Measurements from ENCODE around the gene VAPB. TPM values are rescaled to one million over a fixed set of nuclear protein-coding genes. Genes with fewer than 3 reads are reported as not detected.

Gene VAPB
- total RNA-seq, 1 experiment from 2014 or later: 61.2 TPM

- DNase-seq (ENCODE audit: unreplicated experiment): no peak
- Mint-ChIP-seq H3K4me1 (ENCODE audit: insufficient read depth, unreplicated experiment) (peaks cover 6% of the 10 kb centered on the region), H3K27me3 (ENCODE audit: insufficient read depth, unreplicated experiment) (no peaks in the 10 kb centered on the region), H3K36me3 (ENCODE audit: insufficient read depth, unreplicated experiment) (peaks cover 8% of the 10 kb centered on the region), H3K9me3 (ENCODE audit: unreplicated experiment) (no peaks in the 10 kb centered on the region), H3K27ac (ENCODE audit: low read depth, unreplicated experiment) (no peak overlapping the region), H3K4me3 (ENCODE audit: unreplicated experiment) (no peak overlapping the region)
- intact Hi-C loops (cut with micrococcal nuclease): no loop called here
- ChIA-PET CTCF (interaction anchor here (0.6 to 4.6 kb wide), 7 partner anchors 11 to 1385 kb away, joined by 3 to 21 read pairs (median 4); partner anchors contain the start of genes STX16 and VAPB), POLR2A (interaction anchor here (1.3 to 2.6 kb wide), 2 partner anchors 8 to 11 kb away, joined by 3 to 15 read pairs; partner anchors contain the start of gene VAPB)
- TF ChIP-seq CTCF (IDR thresholded peaks at IDR 0.05; ENCODE audit: unreplicated experiment): no peak
- no TSS peak for BruUV-seq (replicated peaks)
These were observed 10.9 kb downstream of the VAPB start for GRCh38 chr20:58399926-58400325.

GRCh38 chr20:58401162-58401561 is 12.1 kb downstream of the VAPB start:
- Mint-ChIP-seq H3K27me3 (ENCODE audit: insufficient read depth, unreplicated experiment) (no peaks in the 10 kb centered on the region), H3K9me3 (ENCODE audit: unreplicated experiment) (no peaks in the 10 kb centered on the region), H3K4me3 (ENCODE audit: unreplicated experiment) (no peak overlapping the region), H3K27ac (ENCODE audit: low read depth, unreplicated experiment) (no peak overlapping the region), H3K4me1 (ENCODE audit: insufficient read depth, unreplicated experiment) (peaks cover 5% of the 10 kb centered on the region), H3K36me3 (ENCODE audit: insufficient read depth, unreplicated experiment) (peaks cover 8% of the 10 kb centered on the region)
- POLR2A ChIA-PET: interaction anchor here (1.9 kb wide), 1 partner anchor 8 kb away, joined by 4 read pairs; no protein-coding TSS in a partner anchor
- intact Hi-C loops (cut with micrococcal nuclease): no loop called here
- BruUV-seq (replicated peaks): no TSS peak
- CTCF ChIA-PET: no interaction called here
- DNase-seq (ENCODE audit: unreplicated experiment): no peak
- no peak for TF ChIP-seq CTCF (IDR thresholded peaks at IDR 0.05; ENCODE audit: unreplicated experiment)

GRCh38 chr20:58402305-58402704 is 13.3 kb downstream of the VAPB start:
- ChIA-PET POLR2A (interaction anchor here (1.9 to 6.9 kb wide), 2 partner anchors 10 to 12 kb away, joined by 4 to 65 read pairs; partner anchors contain the start of gene VAPB), CTCF (interaction anchor here (0.6 kb wide), 4 partner anchors 11 to 800 kb away, joined by 3 read pairs; no protein-coding TSS in a partner anchor)
- intact Hi-C loops (cut with micrococcal nuclease): no loop called here

GRCh38 chr20:58402827-58403226 is 13.8 kb downstream of the VAPB start:
- Mint-ChIP-seq H3K27me3 (ENCODE audit: insufficient read depth, unreplicated experiment) (no peaks in the 10 kb centered on the region), H3K4me3 (ENCODE audit: unreplicated experiment) (no peak overlapping the region), H3K4me1 (ENCODE audit: insufficient read depth, unreplicated experiment) (peaks cover 5% of the 10 kb centered on the region), H3K27ac (ENCODE audit: low read depth, unreplicated experiment) (no peak overlapping the region), H3K9me3 (ENCODE audit: unreplicated experiment) (no peaks in the 10 kb centered on the region), H3K36me3 (ENCODE audit: insufficient read depth, unreplicated experiment) (peaks cover 8% of the 10 kb centered on the region)
- no TSS peak for BruUV-seq (replicated peaks)
- DNase-seq (ENCODE audit: unreplicated experiment): no peak
- ChIA-PET POLR2A (interaction anchor here (1.9 to 6.9 kb wide), 2 partner anchors 10 to 13 kb away, joined by 4 to 65 read pairs; partner anchors contain the start of gene VAPB), CTCF (interaction anchor here (0.6 kb wide), 2 partner anchors 12 to 169 kb away, joined by 3 read pairs; no protein-coding TSS in a partner anchor)
- intact Hi-C loops (cut with micrococcal nuclease): no loop called here
- no peak for TF ChIP-seq CTCF (IDR thresholded peaks at IDR 0.05; ENCODE audit: unreplicated experiment)

More at GRCh38 chr20:58402305-58402704, 13.3 kb downstream of the VAPB start:
- TF ChIP-seq CTCF (IDR thresholded peaks at IDR 0.05; ENCODE audit: unreplicated experiment): no peak
- Mint-ChIP-seq H3K4me1 (ENCODE audit: insufficient read depth, unreplicated experiment) (peaks cover under 1% of the 10 kb centered on the region), H3K4me3 (ENCODE audit: unreplicated experiment) (no peak overlapping the region), H3K27me3 (ENCODE audit: insufficient read depth, unreplicated experiment) (no peaks in the 10 kb centered on the region), H3K36me3 (ENCODE audit: insufficient read depth, unreplicated experiment) (peaks cover 8% of the 10 kb centered on the region), H3K27ac (ENCODE audit: low read depth, unreplicated experiment) (no peak overlapping the region), H3K9me3 (ENCODE audit: unreplicated experiment) (no peaks in the 10 kb centered on the region)
- no TSS peak for BruUV-seq (replicated peaks)
- DNase-seq (ENCODE audit: unreplicated experiment): peak; percentile 11
